Fibroblast of pulmonary artery (primary cell): ENCODE results near the gene UNC50.
A peak's percentile ranks its signal among the peaks of the same experiment; 100 is the strongest.

Experiments used
- DNase-seq: peaks from one replicate; pipeline ENCODE4 v3.0.0-alpha.2; 2010; ENCODE audit warnings: low read depth
- H3K4me3 ChIP-seq: replicated peaks from 2 replicates; pipeline ENCODE4 v1.5.1; 2011; ENCODE audit warnings: low read depth, mild to moderate bottlenecking, control low read depth, low read length, moderate library complexity
- TF ChIP-seq, protein P1 (sequence below): IDR thresholded peaks from 2 replicates; pipeline ENCODE4 v1.5.1; 2011; ENCODE audit warnings: mild to moderate bottlenecking, control low read depth, low read length, inconsistent platforms; ENCODE audit errors: missing control alignments

Gene UNC50

DNA sequence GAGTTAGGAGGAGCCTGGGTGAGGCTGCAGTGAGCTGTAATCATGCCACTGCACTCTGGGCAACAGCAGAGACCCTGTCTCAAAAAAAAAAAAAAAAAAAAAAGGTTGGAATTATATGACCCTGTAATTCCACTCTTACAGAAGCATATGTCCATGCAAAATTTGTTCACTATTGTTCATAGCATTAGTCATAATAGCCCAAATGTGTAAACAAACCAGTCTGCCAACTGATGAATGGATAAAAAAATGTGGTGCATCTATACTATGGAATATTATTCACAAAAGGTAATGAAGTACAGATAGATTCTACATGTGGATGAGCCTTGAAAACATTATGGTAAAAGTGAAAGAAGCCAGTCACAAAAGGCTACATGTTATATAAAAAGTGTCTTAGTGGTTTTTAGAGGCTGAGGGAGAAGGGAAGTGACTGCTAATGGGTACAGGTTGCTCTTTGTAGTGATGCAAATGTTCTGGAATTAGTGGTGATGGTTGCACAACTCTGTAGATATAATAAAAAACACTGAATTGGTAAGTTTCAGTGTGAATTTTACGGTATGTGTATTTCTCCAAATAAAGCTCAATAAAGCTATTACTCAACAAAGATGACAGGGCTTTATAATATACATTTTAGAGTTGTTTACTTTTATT lies 9.5 kb upstream of the UNC50 start:
- TF ChIP-seq, protein P1, sequence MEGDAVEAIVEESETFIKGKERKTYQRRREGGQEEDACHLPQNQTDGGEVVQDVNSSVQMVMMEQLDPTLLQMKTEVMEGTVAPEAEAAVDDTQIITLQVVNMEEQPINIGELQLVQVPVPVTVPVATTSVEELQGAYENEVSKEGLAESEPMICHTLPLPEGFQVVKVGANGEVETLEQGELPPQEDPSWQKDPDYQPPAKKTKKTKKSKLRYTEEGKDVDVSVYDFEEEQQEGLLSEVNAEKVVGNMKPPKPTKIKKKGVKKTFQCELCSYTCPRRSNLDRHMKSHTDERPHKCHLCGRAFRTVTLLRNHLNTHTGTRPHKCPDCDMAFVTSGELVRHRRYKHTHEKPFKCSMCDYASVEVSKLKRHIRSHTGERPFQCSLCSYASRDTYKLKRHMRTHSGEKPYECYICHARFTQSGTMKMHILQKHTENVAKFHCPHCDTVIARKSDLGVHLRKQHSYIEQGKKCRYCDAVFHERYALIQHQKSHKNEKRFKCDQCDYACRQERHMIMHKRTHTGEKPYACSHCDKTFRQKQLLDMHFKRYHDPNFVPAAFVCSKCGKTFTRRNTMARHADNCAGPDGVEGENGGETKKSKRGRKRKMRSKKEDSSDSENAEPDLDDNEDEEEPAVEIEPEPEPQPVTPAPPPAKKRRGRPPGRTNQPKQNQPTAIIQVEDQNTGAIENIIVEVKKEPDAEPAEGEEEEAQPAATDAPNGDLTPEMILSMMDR = no peak
- H3K4me3 ChIP-seq = no peak overlapping the region
- DNase-seq = peak; percentile 66

GRCh38 chr2:98601532-98602132 lies 6.8 kb upstream of the UNC50 start:
- TF ChIP-seq, protein P1 = peak; percentile 78
- H3K4me3 ChIP-seq = no peak overlapping the region
- DNase-seq = peak; percentile 60

DNA sequence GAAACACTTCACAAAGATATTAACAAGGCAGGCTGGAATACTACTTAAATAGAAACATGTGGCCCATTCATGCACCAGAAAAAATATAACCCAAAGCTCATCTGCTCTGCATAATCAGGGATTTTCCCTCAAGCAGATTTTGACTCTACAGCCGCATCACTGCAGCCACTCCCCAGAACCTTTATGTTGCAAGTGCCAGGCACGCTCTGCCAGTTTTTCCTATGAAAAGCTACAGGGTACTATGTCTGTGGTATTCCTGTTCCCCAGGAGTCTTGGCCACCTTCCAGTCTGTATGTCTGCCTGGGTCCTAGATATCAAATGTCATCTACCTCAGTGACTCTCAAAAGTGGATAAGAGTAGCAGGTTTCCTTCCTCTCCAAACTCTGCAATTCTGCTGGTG lies 3.8 kb upstream of the UNC50 start:
- no peak for DNase-seq
- no peak overlapping the region for H3K4me3 ChIP-seq
- TF ChIP-seq, protein P1 = no peak

GRCh38 chr2:98605076-98605475 lies 3.3 kb upstream of the UNC50 start:
- no peak for DNase-seq
- H3K4me3 ChIP-seq = no peak overlapping the region
- TF ChIP-seq, protein P1 = no peak

DNA sequence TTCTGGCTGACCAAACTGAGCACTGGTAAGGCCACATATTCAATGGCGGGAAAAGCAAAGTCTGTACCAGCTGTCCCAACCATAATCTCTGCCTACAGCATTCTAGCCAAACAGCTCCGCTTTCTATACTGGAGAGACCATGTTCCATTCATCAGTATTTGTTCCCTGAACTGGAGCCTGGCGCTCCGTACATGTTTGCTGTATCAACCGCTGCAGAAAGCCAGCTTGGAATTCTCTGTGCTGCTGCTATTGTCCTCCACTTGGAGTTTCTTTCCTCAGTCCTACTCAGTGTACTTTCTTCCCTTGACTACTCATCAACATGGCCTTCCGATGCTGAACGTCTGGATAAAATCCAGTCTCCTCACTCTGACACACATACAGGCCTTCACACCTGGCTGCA lies 2.0 kb upstream of the UNC50 start:
- no peak overlapping the region for H3K4me3 ChIP-seq
- DNase-seq = no peak
- TF ChIP-seq, protein P1 = no peak

DNA sequence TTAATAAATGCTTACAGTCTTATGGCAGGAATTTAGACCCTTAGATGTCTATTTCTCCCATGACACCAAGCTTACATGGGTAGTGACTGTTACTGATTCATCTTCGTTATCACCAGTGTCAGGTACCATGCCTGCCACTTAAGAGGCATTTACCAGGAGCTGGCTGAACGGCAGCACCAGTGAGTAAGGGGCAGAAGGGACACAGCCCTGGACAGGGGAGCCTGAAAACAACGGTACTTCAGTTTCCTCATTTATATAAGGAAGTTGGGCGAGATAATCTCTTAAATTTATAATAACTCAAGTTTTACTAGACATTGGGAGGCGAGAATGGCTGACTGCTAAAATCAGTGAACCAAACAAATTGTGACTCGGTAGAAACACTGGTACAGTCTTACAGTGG lies 1.3 kb upstream of the UNC50 start:
- TF ChIP-seq, protein P1 = no peak
- H3K4me3 ChIP-seq = peak overlapping the region; percentile 79
- no peak for DNase-seq

GRCh38 chr2:98607741-98608115 lies 661 bp upstream of the UNC50 start:
- TF ChIP-seq, protein P1 = no peak
- peak; percentile 20 for DNase-seq
- H3K4me3 ChIP-seq = peak overlapping the region; percentile 79
